ENCODE measurements around the gene SYT14.
"Not testable (repeated sequence)": the region's sequence is repeated elsewhere in the genome, so short reads cannot be mapped to it uniquely, and the experiment has no call there.

SYT14 gene

DNA sequence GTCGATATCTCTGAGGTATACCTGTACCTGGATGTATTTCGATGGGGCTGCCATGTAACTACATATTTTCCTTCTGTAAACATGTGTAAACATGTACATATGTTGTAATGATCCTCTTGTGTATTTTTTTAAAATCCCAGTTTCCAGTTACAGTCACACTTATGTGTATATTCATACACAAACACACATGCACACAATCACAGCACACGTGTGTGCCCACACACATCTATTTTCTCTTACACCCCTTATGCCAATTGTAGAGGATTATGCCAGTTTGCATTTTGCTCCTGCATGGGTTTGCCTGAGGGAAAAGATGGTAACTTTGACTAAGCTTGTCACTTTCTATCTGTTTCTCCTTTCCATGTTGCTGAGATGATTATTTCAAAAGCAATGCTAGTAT, 10.1 kb downstream of the SYT14 start:
- no peak for DNase-seq

DNA sequence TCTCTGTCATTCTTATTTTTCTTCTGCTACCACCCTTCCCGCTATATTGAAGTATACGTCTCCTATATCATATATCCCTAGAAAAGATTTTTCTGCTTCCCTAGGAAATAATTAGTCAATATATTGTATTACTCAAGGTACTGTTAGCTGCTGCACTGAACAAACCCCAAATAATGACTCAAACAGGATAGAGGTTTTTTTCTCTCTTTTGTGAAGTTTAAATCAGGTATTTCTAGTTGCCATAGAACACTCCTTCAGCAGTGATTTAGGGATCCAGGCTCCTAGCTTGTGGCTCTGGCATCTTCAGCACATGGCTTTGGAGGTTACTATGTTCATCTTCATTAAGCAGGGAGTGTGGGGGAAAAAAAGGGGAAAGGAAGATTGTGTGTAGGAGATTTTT, 18.1 kb downstream of the SYT14 start:
- DNase-seq: no peak

DNA sequence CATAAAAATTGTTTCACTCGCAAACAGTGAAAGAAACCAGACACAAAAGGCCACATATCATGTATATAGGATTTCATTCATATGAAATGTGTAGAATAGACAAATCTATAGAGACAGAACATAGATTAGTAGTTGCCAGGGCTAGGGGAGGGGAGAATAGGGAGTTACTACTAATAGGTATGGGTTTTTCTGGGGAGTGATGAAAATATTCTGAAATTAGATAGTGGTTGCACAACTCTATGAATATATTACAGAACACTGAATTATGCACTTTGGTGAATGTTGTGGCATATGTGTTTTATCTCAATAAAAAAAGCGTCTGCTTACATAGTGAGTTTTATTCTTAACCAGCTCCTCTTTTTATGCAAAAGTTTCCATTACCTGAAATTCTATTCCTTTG, 21.6 kb downstream of the SYT14 start:
- no peak for DNase-seq

DNA sequence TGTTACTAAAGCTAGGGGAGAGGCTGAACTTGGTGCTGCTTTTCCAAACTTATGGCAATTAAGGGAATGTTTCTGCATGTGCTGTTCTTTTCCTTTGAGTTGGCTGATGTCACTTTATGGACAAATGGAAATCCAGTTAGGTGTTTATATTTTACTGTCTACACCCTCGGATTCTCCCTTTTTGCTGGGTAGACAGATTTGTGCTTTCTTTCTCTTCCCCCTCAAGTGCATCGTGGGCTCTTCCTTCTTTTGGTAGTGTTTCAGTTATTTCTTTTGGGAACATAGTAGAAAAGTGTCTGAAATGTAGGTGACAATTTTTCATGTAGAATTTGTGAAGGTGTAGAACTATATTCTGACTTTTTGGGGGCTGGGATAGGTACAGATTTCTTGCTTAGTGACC, 22.9 kb downstream of the SYT14 start:
- DNase-seq: no peak

DNA sequence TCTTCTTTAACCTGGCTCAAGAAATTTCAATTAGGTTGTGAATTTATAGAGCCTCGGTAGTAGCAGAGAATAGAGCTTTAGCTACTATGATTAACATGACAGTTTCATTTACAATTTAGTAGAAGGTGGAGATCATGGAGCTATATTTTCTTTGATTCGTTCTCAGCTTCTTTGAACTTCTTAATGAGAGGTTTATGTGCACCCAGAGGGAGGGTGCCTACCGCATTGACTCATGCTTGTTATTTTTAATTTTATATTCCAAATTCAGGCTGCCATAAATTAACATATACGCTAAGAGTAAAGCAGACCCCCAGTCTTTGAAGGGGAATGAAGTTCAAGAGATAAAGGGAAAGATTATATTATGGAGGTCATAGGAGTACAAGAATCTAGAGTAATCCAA, 24.4 kb downstream of the SYT14 start:
- no peak for DNase-seq

DNA sequence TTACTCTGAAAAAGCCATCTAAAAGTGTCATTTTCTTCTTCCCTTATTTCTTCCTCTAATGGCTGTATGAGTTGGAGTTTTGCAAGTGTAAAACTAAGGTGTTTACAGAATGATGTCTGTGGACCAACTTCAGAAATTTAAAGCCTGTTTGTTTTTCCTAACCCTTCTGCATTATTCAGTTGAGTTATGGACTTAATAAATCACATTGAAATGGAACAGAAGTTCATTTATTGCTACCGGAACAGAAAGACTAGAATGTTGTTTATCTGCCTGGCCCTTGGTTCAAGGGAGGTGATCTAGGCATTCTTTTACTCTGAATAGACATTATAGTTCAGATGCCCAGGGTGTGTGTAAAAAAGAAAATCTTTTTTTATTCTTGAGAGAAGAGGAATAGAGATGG, 24.8 kb downstream of the SYT14 start:
- DNase-seq: no peak

DNA sequence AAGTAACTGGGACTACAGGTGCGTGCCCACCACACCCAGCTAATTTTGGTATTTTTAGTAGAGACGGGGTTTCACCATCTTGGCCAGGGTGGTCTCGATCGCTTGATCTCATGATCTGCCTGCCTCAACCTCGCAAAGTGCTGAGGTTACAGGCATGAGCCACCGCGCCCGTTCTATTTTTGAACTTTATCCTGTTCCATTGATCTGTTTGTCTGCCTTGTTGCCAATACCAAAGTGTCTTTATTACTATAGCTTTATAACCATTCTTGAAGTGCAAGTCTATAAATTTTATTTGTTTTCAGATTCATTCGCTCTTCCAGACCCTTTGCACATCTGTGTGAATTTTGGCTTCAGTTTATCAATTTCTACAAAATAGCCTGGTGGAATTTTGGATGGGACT, 28.0 kb downstream of the SYT14 start:
- no peak for DNase-seq

DNA sequence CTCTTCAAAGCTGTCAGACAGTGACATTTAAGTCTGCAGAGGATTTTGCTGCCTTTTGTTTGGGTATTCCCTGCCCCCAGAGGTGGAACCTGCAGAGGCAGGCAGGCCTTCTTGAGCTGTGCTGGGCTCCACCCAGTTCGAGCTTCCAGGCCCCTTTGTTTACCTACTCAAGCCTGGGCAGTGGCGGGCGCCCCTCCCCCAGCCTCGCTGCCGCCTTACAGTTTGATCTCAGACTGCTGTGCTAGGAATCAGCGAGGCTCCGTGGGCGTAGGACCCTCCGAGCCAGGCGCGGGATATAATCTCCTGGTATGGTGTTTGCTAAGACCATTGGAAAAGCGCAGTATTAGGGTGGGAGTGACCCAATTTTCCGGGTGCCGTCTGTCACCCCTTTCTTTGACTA, 40.7 kb downstream of the SYT14 start:
- DNase-seq: not testable (repeated sequence)

DNA sequence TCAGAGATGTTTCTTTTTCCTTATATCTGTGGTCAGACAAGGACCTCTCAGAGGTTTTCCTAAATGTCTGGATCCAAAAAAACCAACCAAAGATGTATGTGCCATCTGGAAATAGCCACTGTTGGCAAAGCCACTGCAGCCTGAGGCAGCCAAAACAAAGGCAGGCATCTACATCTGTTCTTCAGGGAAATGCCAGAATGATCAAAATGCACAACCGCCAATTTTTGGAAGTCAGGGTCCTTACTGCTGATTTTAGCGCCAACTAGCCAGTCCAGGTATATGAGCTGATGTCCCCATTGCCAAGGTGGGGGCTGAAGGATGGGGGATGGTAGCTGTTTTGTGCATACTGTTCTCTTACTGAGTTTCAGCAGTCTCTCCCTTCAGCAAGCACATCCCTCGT, 45.9 kb downstream of the SYT14 start:
- DNase-seq: no peak

DNA sequence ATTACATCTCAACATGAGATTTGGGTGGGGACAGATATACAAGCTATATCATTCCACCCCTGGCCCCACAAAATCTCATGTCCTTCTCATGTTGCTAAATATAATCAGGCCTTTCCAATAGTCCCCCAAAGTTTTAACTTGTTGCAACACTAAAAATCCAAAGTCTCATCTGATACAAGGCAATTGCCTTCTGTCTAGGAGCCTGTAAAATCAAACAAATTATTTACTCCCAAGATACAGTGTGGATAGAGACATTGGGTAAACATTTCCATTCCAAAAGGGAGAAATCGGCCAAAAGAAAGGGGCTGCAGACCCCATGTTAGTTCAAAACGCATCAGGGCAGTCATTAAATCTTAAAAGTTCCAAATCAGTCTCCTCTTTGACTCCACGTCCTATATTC, 47.0 kb downstream of the SYT14 start:
- no peak for DNase-seq

DNA sequence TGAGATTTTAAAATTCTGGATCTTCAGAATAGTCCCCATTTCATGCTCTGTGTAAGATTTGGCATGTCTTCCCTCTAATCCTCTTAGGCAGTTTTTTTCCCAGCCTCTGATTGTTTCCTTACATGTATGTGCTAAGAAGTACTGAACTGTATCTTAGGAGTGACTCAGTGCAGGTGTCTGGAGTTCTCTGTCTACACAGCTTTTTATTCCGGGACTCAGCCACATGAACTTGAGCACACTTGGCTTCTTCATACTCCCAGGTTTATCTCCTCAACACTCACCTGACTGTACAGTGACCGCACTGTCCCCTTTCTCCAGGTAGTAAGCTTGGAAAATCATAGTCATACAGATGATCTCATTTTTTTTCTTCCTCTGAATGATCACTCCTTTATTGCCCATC, 50.7 kb downstream of the SYT14 start:
- DNase-seq: no peak

DNA sequence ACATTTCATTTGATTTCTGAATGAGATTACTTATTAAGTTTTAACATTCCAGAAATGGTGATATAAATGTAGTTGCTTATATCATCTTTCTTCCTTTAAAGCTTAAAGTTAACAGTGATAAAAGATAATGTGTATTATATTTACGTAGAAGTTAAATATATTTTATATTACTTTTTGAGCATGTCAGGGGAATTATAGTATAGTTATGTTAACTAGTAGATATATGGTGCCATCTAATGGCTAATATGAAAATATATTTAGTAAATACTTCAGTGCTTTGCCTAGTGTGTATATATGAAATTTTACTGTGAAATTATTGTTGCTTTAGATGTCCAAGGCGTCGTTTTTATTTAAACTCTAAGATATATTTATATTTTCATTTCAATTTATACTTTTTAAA, 51.5 kb downstream of the SYT14 start:
- DNase-seq: peak; percentile 12

DNA sequence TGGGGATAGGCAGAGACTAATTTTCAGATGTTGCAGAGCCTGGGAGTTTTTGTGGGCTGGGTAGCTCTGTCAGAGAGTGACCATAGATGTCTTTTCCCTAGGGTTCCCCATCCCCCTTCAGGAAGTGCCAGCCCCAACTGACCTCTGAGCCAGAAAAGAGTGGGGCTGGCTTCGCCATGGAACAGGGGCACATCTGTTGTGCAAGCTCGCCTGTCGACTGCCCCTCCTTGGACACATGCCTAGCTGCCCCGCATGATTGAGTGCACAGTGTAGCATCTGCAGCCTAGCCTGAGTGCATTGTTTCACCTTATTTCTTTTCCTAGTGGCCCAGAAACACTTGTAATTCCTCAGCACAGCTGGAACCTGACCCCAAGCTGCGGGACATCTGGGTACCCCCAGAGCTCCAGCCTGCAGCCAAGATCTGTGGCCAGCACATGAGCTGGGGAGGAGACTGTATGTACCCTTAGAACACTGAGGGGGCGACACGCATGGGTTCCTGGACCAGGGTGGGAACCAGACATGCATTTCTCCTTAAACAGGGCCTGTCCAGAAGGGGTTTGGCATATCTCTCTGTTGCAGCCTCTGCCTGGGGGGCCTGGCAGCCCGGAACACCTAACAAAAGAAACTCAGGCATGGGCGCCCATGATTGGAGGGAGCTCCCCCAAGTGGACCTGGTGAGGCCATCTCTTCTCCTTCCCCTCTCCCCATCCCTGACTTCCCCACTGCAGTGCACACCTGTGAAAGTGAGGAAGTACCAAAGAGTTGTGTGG, 55.2 kb downstream of the SYT14 start:
- DNase-seq: no peak

DNA sequence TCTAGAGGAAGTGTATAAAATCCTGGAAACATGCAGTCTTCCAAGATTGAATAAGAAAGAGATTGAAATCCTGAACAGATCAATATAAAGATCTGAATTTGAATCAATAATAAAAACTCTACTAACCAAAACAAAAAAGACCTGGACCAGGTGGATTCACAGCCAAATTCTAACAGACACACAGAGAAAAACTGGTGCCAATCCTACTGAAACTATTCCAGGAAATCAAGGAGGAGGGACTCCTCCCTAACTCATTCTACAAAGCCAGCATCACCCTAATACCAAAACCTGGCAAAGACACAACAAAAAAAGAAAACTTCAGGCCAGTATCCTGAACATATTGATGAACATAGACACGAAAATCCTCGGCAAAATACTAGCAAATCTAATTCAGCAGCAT, 58.3 kb downstream of the SYT14 start:
- no peak for DNase-seq

DNA sequence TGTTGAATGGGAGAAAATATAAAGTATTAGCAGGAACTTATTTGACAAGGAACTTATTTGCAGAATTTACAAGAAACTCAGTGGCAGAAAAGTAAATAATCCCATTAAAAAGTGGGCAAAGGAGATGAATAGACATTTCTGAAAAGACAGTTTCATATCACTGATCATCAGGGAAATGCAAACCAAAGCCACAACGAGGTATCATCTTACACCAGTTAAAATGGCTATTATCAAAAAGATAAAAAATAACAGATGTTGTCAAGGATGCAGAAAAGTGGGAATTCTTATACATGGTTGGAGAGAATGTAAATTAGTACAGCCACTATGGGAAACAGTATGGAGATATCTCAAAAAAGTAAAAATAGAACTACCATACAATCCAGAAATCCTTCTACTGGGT, 61.0 kb downstream of the SYT14 start:
- no peak for DNase-seq

DNA sequence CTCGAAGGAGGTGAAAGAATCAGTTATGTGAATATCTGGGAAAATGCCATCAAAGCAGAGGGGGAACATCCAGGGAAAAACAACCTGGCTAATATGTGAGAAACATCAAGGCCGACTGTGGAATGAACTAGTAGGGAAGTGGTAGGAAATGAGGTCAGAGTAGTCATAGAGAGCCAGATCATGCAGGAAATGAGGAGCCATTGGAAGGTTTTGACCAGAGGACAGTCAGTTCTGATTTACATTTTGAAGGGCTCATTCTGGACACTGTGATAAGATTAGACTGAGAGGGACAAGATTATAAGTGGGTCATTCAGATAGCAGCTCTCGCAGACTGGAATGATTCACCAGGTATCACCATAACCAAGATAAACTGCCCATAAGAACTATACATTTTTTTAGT, 63.7 kb downstream of the SYT14 start:
- DNase-seq: no peak

DNA sequence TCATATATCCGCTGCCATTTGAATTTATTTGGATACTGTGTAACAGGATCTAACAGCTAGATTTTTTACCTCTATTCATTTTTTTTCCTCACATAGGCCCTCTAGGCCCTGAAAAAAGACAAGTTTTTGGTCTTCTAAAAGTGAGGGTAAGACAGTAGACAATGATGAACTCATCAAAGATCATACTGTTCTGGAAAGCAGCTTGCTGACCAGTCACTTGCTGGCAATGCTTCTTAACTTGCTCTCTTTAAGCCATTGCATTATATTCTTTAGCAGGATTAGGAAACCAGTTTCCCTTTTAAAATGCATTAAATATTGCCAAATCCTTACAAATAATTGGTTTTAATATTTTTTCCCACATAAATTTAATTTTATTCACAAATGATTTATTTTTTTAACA, 65.5 kb downstream of the SYT14 start:
- DNase-seq: no peak

DNA sequence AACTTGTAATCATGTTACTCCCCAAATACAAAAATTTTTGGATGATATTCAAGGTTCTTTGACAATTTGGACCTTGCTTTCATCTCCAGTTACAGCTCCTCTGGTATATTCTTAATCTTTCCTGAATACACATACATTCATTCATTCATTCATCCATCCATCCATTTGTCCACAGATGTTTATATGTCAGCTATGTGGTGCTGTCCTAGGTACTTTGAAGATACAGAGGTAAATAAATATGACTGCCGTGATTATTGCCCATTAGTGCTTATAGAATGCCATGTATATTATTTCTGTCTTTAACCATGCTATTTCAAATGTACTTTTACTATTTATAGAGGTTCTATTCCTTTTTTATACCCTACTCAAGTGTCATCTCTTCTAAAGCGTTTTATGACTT, 72.1 kb downstream of the SYT14 start:
- no peak for DNase-seq

DNA sequence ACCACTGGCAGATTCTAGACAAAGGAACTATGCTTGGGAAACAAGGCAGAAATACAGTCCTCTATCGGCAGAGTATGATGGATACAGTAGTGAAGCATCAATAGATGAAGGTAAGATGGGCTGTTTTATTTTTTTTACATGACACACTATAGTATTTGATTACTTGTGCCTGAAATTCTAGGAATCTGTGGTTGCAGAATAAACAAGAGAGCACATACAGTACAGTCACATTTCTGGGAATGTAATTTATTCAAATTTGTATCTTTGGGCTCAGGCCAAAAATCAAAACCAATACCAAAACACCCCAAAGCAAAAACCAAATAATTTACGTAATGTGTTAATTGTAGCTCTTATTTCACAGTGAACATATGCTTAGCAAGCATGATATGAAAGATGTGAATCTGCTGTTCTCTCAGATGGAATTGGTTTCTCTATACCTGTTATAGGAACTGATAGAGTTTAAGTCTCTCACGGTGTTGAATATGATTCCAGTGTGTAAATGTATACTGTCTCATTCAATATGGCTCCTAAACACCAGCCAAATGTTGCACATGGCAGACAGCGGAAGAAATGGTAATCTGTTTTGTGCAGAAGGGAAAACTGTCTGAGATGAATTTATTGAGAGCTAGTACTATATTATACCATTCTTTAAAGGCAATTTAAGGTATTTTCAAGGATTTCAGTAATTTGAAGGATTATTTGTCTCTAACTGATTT, 83.3 kb downstream of the SYT14 start:
- no peak for DNase-seq

DNA sequence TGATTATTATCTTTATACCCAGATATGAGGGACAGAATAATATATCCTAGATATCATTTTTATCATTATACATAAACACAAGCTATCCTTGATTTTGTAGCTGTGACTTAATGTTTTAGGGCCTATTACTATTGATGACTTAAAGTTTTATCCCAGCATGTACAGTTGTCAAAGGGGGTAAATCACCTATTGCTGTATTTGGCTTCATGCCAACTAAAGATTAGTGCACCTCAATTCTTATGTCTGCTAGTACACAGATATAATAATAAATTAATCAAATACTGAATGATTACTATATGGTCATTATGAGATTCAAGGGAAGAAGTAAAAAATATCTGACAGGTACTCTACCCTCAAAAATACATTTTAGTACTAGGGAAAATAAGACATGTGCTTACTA, 84.0 kb downstream of the SYT14 start:
- DNase-seq: no peak

DNA sequence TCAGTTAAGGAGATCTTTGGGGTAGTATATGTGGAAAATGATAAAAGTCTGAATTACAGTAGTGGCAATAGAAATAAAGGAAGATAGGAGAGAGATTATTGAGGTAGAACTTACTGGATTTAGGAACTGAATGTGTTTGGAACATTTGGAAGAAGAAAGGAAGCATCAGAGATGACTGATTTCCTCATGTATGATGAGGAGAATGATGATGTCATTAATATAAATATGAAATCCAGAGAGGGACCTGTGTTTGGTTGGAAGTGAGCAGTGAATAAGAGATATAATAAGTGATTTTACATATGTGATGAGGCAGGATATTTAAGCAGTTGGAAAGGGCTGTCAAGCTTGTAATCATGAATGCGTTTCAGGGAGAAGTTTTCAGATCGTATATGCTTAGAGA, 86.3 kb downstream of the SYT14 start:
- DNase-seq: no peak

DNA sequence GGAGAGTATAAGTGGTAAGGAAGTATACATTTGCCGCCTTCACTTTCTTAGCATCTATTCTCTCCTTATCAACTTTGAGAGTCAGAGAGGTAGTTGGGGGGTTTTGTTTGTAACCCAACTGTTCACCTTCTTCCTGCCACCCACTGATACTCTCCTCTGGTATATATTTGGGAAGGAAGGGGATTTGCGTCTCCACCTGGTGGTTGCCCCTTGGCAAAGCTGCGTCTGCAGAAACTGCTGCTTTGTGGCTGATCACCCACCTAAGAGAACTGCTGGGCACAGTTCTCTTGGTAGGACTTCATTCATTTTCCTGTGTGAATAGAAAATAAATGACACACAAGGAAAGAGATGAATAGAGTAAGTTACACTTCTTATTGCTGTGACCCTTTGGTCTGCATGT, 87.0 kb downstream of the SYT14 start:
- no peak for DNase-seq

DNA sequence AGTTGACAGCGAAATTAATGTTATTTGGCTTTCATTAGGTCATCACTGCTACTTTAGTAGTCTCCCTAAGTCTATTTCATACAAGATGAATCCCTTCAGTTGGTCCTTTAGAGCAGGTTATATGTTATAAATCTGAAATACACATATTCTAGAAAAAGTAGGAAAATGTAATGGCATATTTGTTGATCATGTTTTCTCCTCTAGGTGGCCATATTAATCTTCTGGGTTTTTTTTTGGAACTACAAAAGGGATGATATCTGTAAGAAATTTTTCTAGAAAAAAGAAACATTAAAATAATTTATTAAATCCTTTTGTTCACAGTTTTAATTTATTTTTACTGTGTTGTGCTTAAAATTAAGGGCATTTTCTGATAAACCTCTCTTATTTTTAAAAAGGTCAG, 87.9 kb downstream of the SYT14 start:
- no peak for DNase-seq

DNA sequence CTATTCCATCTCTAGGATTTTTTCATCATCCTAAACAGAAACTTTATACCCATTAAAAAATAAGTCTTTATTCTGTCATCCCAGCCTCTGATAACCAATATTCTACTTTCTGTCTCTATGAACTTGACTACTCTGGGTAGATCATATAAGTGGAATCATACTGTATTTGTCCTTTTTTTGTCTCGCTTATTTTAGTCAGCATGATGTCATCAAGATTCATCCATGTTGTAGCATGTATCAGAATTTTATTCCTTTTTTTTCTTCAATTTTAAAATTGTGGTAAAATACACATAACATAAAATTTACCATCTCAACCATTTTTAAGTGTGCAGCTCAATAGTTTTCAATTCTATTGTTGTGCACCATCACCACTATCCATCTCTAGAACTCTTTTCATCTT, 90.0 kb downstream of the SYT14 start:
- no peak for DNase-seq

DNA sequence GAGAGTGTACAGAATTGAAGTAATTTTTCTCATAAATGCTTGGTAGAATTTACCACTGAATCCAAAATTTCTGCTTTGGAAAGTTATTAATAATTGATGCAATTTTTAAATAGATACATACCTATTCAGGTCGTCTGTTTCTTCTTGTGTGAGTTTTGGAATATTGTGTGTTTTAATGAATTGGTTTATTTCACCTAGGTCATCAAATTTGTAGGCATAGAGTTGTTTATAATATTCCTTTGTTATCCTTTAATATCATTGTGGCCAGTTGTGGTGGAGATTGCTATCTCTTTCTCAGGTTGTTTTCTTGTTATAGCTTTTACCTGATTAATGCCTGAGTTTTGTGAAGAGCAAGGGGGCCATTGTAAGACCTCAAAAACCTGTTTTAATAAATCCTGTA, 93.5 kb downstream of the SYT14 start:
- DNase-seq: no peak

Data from COR-L47 (cell line).